ENCODE measurements around the gene UCN. TPM values are rescaled to one million over a fixed set of nuclear protein-coding genes. Genes with fewer than 3 reads are reported as not detected.

The UCN gene
- total and polyA plus RNA-seq, 2 donors (not counting 1 experiment from before 2014, with no cell fraction given), result 3.6 to 4.5 TPM

- H3K9me3 Mint-ChIP-seq (ENCODE audit: insufficient read depth), result no peaks in the 10 kb centered on the region
- no peaks in the 10 kb centered on the region for H3K4me1 ChIP-seq (ENCODE audit: control insufficient read depth in 2 of 2, insufficient read depth in 2 of 2, low read length in 2 of 2)
- ChIA-PET POLR2A (no interaction called here), CTCF (interaction anchor here (0.7 to 6.8 kb wide), 12 partner anchors 9 to 436 kb away, joined by 3 to 168 read pairs (median 4); partner anchors contain the start of gene DPYSL5)
- no peak within 1 kb of the TSS for H2AFZ ChIP-seq (ENCODE audit: insufficient read depth, low read depth, low read length, poor library complexity, severe bottlenecking)
- H3K27ac Mint-ChIP-seq, result no peak within 1 kb of the TSS
- H3K4me3 ChIP-seq (ENCODE audit: control extremely low read depth in 1 of 5, extremely low read depth in 1 of 5, insufficient read depth in 1 of 5, low read depth in 2 of 5, low read length in 4 of 5), result no peak within 1 kb of the TSS
- intact Hi-C loops (cut with micrococcal nuclease), result no loop called here
- H3K9me3 ChIP-seq (ENCODE audit: control extremely low read depth in 1 of 3, control insufficient read depth in 2 of 3, insufficient read depth in 1 of 3, low read length in 2 of 3), result no peaks in the 10 kb centered on the region
- no peaks in the 10 kb centered on the region for H4K20me1 ChIP-seq (ENCODE audit: control insufficient read depth, insufficient read depth, low read length, poor library complexity, severe bottlenecking)
- ATAC-seq (ENCODE audit: low read depth) (no peak), DNase-seq (no peak)
- TF ChIP-seq, protein P1, sequence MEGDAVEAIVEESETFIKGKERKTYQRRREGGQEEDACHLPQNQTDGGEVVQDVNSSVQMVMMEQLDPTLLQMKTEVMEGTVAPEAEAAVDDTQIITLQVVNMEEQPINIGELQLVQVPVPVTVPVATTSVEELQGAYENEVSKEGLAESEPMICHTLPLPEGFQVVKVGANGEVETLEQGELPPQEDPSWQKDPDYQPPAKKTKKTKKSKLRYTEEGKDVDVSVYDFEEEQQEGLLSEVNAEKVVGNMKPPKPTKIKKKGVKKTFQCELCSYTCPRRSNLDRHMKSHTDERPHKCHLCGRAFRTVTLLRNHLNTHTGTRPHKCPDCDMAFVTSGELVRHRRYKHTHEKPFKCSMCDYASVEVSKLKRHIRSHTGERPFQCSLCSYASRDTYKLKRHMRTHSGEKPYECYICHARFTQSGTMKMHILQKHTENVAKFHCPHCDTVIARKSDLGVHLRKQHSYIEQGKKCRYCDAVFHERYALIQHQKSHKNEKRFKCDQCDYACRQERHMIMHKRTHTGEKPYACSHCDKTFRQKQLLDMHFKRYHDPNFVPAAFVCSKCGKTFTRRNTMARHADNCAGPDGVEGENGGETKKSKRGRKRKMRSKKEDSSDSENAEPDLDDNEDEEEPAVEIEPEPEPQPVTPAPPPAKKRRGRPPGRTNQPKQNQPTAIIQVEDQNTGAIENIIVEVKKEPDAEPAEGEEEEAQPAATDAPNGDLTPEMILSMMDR (IDR thresholded peaks at IDR 0.05), result no peak
- no peak for TF ChIP-seq EZH2 (IDR thresholded peaks at IDR 0.05; ENCODE audit: borderline replicate concordance, insufficient read depth, low read depth, low read length, poor library complexity, severe bottlenecking)
- no peaks in the 10 kb centered on the region for H3K36me3 ChIP-seq (replicated peaks in 1 of 2; ENCODE audit: control extremely low read depth in 1 of 2, control insufficient read depth in 1 of 2, extremely low read depth in 1 of 2, insufficient read depth in 2 of 2, low read length in 1 of 2)
- 98% methylated on average over 3 of the region's 5 CpGs for WGBS (ENCODE audit: insufficient coverage)
- peaks cover 5% of the 10 kb centered on the region for H3K4me1 Mint-ChIP-seq
- no peak within 1 kb of the TSS for H3K4me3 Mint-ChIP-seq
- no peak within 1 kb of the TSS for H3K9ac ChIP-seq (ENCODE audit: low read length)
- H3K27ac ChIP-seq (ENCODE audit: low read length in 2 of 2), result no peak within 1 kb of the TSS
- H3K79me2 ChIP-seq (ENCODE audit: control insufficient read depth, insufficient read depth, low read length), result no peaks in the 10 kb centered on the region
- H3K27me3 Mint-ChIP-seq, result peaks cover 40% of the 10 kb centered on the region
- peaks cover 0 to 9% (median 0%) of the 10 kb centered on the region in 4 experiments for H3K27me3 ChIP-seq (replicated peaks in 1 of 4; ENCODE audit: control extremely low read depth in 1 of 4, control insufficient read depth in 3 of 4, insufficient read depth in 4 of 4, low read length in 3 of 4)
- H3K4me2 ChIP-seq (replicated peaks; ENCODE audit: low read depth, low read length, poor library complexity, severe bottlenecking), result no peak within 1 kb of the TSS
These were observed 26.2 kb downstream of the UCN start, which contains the start of gene TRIM54 for GRCh38 chr2:27281855-27282559. Gene TRIM54, plus strand, starts transcription at chr2:27282429. Its CDS starts 303 bp downstream, at chr2:27282732.

DNA sequence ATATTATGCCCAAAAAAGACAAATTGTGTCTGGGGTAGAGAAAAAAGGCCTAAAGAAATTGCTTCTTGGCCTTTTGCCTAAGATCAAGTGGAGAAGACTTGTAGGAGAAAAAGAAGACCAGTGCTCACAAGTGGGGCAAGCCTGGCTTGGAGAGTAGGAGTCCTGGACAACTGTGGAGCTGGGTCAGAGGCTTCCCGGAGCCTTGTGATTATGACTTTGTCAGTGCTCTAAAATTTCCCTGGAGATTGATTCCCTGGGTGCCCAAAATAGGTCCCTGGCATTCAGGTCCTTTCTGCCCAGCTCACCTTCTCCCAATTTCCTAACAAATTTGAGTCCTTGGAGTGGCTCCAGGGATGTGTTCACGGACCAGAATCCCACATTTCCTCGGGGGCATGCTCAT is 26.8 kb downstream of the UCN start:
- no peak overlapping the region for H3K9ac ChIP-seq (ENCODE audit: low read length)
- no peaks in the 10 kb centered on the region for H3K36me3 ChIP-seq (replicated peaks in 1 of 2; ENCODE audit: control extremely low read depth in 1 of 2, control insufficient read depth in 1 of 2, extremely low read depth in 1 of 2, insufficient read depth in 2 of 2, low read length in 1 of 2)
- CTCF ChIA-PET, result interaction anchor here (0.7 to 6.8 kb wide), 10 partner anchors 9 to 436 kb away, joined by 3 to 168 read pairs (median 20); partner anchors contain the start of gene DPYSL5
- no peak overlapping the region for H2AFZ ChIP-seq (ENCODE audit: insufficient read depth, low read depth, low read length, poor library complexity, severe bottlenecking)
- H3K9me3 ChIP-seq (ENCODE audit: control extremely low read depth in 1 of 3, control insufficient read depth in 2 of 3, insufficient read depth in 1 of 3, low read length in 2 of 3), result no peaks in the 10 kb centered on the region
- DNase-seq, result no peak
- H4K20me1 ChIP-seq (ENCODE audit: control insufficient read depth, insufficient read depth, low read length, poor library complexity, severe bottlenecking), result no peaks in the 10 kb centered on the region
- H3K4me1 ChIP-seq (ENCODE audit: control insufficient read depth in 2 of 2, insufficient read depth in 2 of 2, low read length in 2 of 2), result no peaks in the 10 kb centered on the region
- TF ChIP-seq, protein P1 (IDR thresholded peaks at IDR 0.05), result no peak
- TF ChIP-seq EZH2 (IDR thresholded peaks at IDR 0.05; ENCODE audit: borderline replicate concordance, insufficient read depth, low read depth, low read length, poor library complexity, severe bottlenecking), result no peak
- Mint-ChIP-seq H3K9me3 (ENCODE audit: insufficient read depth) (no peaks in the 10 kb centered on the region), H3K27ac (no peak overlapping the region), H3K4me3 (no peak overlapping the region), H3K27me3 (peaks cover 43% of the 10 kb centered on the region), H3K4me1 (peaks cover 5% of the 10 kb centered on the region)
- no peak overlapping the region for H3K4me3 ChIP-seq (ENCODE audit: control extremely low read depth in 1 of 5, extremely low read depth in 1 of 5, insufficient read depth in 1 of 5, low read depth in 2 of 5, low read length in 4 of 5)
- 78% methylated on average over 1 of the region's 3 CpGs for WGBS (ENCODE audit: insufficient coverage)
- intact Hi-C loops (cut with micrococcal nuclease), result no loop called here
- no peak overlapping the region for H3K4me2 ChIP-seq (replicated peaks; ENCODE audit: low read depth, low read length, poor library complexity, severe bottlenecking)
- no peak overlapping the region for H3K27ac ChIP-seq (ENCODE audit: low read length in 2 of 2)
- no peaks in the 10 kb centered on the region for H3K79me2 ChIP-seq (ENCODE audit: control insufficient read depth, insufficient read depth, low read length)
- peaks cover 0 to 9% (median 0%) of the 10 kb centered on the region in 4 experiments for H3K27me3 ChIP-seq (replicated peaks in 1 of 4; ENCODE audit: control extremely low read depth in 1 of 4, control insufficient read depth in 3 of 4, insufficient read depth in 4 of 4, low read length in 3 of 4)
- POLR2A ChIA-PET, result no interaction called here
- ATAC-seq (ENCODE audit: low read depth), result no peak
